ENCODE results near the gene FPR1.
"Not testable (repeated sequence)": the region's sequence is repeated elsewhere in the genome, so short reads cannot be mapped to it uniquely, and the experiment has no call there.

DNA sequence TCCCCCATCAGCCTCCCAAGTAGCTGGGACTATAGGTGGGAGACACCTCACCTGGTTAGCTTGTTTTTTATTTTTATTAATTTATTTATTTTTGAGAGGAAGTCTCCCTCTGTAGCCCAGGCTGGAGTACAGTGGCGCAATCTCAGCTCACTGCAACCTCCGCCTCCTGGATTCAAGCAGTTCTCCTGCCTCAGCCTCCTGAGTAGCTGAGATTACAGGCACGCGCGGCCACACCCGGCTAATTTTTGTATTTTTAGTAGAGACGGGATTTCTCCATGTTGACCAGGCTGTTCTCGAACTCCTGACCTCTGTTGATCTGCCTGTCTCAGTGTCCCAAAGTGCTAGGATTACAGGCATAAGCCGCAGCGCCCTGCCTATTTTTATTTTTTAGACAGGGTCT lies 13.2 kb downstream of the FPR1 start:
- TF ChIP-seq, protein P1, sequence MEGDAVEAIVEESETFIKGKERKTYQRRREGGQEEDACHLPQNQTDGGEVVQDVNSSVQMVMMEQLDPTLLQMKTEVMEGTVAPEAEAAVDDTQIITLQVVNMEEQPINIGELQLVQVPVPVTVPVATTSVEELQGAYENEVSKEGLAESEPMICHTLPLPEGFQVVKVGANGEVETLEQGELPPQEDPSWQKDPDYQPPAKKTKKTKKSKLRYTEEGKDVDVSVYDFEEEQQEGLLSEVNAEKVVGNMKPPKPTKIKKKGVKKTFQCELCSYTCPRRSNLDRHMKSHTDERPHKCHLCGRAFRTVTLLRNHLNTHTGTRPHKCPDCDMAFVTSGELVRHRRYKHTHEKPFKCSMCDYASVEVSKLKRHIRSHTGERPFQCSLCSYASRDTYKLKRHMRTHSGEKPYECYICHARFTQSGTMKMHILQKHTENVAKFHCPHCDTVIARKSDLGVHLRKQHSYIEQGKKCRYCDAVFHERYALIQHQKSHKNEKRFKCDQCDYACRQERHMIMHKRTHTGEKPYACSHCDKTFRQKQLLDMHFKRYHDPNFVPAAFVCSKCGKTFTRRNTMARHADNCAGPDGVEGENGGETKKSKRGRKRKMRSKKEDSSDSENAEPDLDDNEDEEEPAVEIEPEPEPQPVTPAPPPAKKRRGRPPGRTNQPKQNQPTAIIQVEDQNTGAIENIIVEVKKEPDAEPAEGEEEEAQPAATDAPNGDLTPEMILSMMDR (IDR thresholded peaks at IDR 0.05; ENCODE audit: low read depth, low read length, poor library complexity, severe bottlenecking) = not testable (repeated sequence)
- not testable (repeated sequence) for TF ChIP-seq EZH2phosphoT487 (IDR thresholded peaks at IDR 0.05; ENCODE audit: borderline replicate concordance, low read length)

All from DOHH2 (cell line).